H1 (cell line): ENCODE results near the gene MEF2D. TPM values are rescaled to one million over a fixed set of nuclear protein-coding genes. Genes with fewer than 3 reads are reported as not detected.

ENCODE experiments used
- CBX5 ChIP-seq: fragments of 300-800, 300-1000 bp; sonication (generic); IDR thresholded peaks from 2 replicates; pipeline ENCODE4 v1.7.1; 2016; ENCODE audit warnings: antibody characterized with exemption, low read length, low read depth
- HDAC2 ChIP-seq, 2 experiments: fragments of 300-600 bp in 1 of 2; sonication (generic) in 1 of 2; IDR thresholded peaks; 2 replicates each; pipeline ENCODE4 v1.6.1; 2011 to 2012; ENCODE audit warnings: low read depth in 2 of 2, low read length in 2 of 2, mild to moderate bottlenecking in 2 of 2, moderate library complexity in 2 of 2, borderline replicate concordance in 1 of 2, inconsistent platforms in 1 of 2
- RAD21 ChIP-seq, 2 experiments: IDR thresholded peaks in 1 of 2; conservative IDR thresholded peaks in 1 of 2; 2 replicates each; pipeline ENCODE4 v1.6.1; 2011; ENCODE audit warnings: low read depth in 2 of 2, low read length in 2 of 2, improper control_type of control experiment in 1 of 2, inconsistent platforms in 1 of 2, mild to moderate bottlenecking in 1 of 2, moderate library complexity in 1 of 2
- SAP30 ChIP-seq: fragments of 300-600 bp; sonication (generic); IDR thresholded peaks from 2 replicates; pipeline ENCODE4 v1.7.1; 2012; ENCODE audit warnings: low read length, moderate library complexity, mild to moderate bottlenecking, inconsistent platforms; ENCODE audit not compliant: insufficient read depth, insufficient replicate concordance
- SIN3A ChIP-seq, 2 experiments: IDR thresholded peaks in 1 of 2; conservative IDR thresholded peaks in 1 of 2; 2 replicates each; pipeline ENCODE4 v1.6.1; 2011 to 2012; ENCODE audit warnings: low read length in 2 of 2, improper control_type of control experiment in 1 of 2, low read depth in 1 of 2, mild to moderate bottlenecking in 1 of 2
- SP4 ChIP-seq: IDR thresholded peaks from 2 replicates; pipeline ENCODE4 v1.6.1; 2012; ENCODE audit warnings: low read length, inconsistent platforms
- TAF1 ChIP-seq: IDR thresholded peaks from 2 replicates; pipeline ENCODE4 v1.6.1; 2011; ENCODE audit warnings: mild to moderate bottlenecking, low read depth, low read length
- TCF12 ChIP-seq: IDR thresholded peaks from 2 replicates; pipeline ENCODE4 v1.6.1; 2011; ENCODE audit warnings: low read depth, mild to moderate bottlenecking, low read length
- polyA plus RNA-seq, 7 experiments: library from polyadenylated mRNA; depleted of rRNA in 3 of 7; stranded (reverse) in 5 of 7; unstranded in 2 of 7; fragments of >200 nt in 5 of 7; fragments of 200-250 nt in 2 of 7; gene quantifications; 1 replicate in 5 of 7; 2 replicates in 1 of 7; 4 replicates in 1 of 7; pipeline versions ENCODE4 v1.2.1 to v1.2.3, GENCODE V29; 2011 to 2013; ENCODE audit warnings: missing spikeins in 2 of 7, mixed read lengths in 2 of 7
- total RNA-seq: library from RNA; stranded (reverse); fragmentation: NEBNext Ultra II Directional; extraction: Animal tissue kit (Norgen Biotek cat#: 25700); gene quantifications from 2 replicates; pipeline ENCODE4 v1.2.1, GENCODE V29; 2021

MEF2D gene
- total and polyA plus RNA-seq, 2 of the 8 experiments (the other 6 are each of a cell fraction or from before 2014, with no cell fraction given), result 17.3 to 20.3 TPM

GRCh38 chr1:156525856-156526489 lies 25.4 kb upstream of the MEF2D start (continued):
- TF ChIP-seq TAF1, result no peak
- TF ChIP-seq SP4, result no peak
- TF ChIP-seq SAP30, result no peak
- TF ChIP-seq HDAC2 (IDR thresholded peaks at IDR 0.05; ENCODE audit: borderline replicate concordance in 1 of 2, low read depth in 2 of 2, low read length in 2 of 2), result 0 out of 4 replicates have a peak, but pooled peaks of 1 of the 2 experiments have one; percentile 23
- TF ChIP-seq SIN3A (conservative IDR thresholded peaks at IDR 0.05 in 1 of 2, IDR thresholded peaks at IDR 0.05 in 1 of 2; ENCODE audit: low read depth in 1 of 2, low read length in 2 of 2), result 0 out of 4 replicates have a peak, but pooled peaks of 1 of the 2 experiments have one; percentile 43
- TF ChIP-seq TCF12, result 0 out of 2 replicates have a peak, but pooled peaks have one; percentile 72
- no peak; a peak in 1 of 4 replicates for TF ChIP-seq RAD21 (IDR thresholded peaks at IDR 0.05 in 1 of 2, conservative IDR thresholded peaks at IDR 0.05 in 1 of 2; ENCODE audit: low read depth in 2 of 2, low read length in 2 of 2)
- no peak for TF ChIP-seq CBX5
